ENCODE data around the gene EIF5AL1.

EIF5AL1 gene

DNA sequence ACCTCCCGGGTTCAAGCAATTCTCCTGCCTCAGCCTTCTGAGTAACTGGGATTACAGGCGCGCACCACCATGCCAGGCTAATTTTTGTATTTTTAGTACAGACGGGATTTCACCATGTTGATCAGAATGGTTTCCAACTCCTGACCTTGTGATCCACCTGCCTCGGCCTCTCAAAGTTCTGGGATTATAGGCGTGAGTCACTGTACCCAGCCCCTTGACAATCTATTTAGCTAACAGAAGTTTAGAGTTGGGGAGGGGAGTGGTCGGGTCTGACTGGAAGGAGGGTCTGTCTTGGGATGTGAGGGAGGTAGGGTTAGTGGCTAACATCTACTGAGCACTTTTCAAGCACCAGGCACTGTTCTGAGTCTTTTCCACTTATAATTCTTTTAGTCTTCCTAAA is 39.9 kb upstream of the EIF5AL1 start:
- no peak overlapping the region for H3K27ac ChIP-seq
- TF ChIP-seq, protein P1, sequence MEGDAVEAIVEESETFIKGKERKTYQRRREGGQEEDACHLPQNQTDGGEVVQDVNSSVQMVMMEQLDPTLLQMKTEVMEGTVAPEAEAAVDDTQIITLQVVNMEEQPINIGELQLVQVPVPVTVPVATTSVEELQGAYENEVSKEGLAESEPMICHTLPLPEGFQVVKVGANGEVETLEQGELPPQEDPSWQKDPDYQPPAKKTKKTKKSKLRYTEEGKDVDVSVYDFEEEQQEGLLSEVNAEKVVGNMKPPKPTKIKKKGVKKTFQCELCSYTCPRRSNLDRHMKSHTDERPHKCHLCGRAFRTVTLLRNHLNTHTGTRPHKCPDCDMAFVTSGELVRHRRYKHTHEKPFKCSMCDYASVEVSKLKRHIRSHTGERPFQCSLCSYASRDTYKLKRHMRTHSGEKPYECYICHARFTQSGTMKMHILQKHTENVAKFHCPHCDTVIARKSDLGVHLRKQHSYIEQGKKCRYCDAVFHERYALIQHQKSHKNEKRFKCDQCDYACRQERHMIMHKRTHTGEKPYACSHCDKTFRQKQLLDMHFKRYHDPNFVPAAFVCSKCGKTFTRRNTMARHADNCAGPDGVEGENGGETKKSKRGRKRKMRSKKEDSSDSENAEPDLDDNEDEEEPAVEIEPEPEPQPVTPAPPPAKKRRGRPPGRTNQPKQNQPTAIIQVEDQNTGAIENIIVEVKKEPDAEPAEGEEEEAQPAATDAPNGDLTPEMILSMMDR (conservative IDR thresholded peaks at IDR 0.05), result no peak

DNA sequence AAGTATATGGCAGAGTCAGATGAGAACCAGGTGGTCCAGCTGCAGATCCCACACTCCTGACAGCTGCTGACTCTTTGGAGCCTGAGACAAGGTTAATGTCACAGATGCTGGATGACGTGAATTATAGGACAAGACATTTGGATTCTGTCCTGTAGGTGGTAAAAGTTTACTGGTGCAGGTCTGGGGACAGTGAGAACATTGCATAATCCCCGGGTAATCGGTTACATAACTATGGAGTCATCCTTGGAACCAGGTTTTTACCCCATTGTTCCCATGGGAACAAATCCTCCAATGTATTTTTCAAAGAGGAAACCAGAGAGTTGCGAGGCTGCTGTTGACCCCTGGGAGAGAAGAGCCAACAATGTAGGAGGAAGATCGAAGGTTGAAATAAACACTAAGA is 39.4 kb upstream of the EIF5AL1 start:
- TF ChIP-seq, protein P1 (conservative IDR thresholded peaks at IDR 0.05), result no peak
- no peak overlapping the region for H3K27ac ChIP-seq

DNA sequence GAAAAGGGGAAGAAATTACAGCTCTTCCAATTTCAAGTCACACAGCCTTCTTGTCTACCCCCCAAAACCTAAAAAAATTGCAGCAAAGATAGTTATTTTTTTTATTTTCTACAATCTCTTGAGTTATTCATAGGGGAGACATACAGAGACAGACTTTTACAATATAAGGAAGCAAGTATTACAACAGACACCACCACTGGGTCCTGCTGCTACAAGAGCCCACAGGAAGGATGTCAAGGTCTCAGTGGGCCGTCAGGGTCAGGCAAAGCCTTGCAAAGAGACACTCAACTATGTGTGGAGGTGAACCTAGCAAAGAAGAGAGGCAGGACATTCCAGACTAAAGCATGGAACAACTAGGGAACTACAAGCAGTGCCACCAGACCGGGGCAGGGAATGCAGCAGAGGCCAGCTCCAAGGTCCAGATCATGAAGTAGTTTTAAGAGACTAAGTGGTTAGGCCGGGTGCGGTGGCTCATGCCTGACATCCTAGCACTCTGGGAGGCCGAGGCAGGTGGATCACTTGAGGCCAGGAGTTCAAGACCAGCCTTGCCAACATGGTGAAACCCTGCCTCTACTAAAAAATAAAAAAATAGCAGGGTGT is 38.7 kb upstream of the EIF5AL1 start:
- TF ChIP-seq, protein P1 (conservative IDR thresholded peaks at IDR 0.05), result no peak
- no peak overlapping the region for H3K27ac ChIP-seq

DNA sequence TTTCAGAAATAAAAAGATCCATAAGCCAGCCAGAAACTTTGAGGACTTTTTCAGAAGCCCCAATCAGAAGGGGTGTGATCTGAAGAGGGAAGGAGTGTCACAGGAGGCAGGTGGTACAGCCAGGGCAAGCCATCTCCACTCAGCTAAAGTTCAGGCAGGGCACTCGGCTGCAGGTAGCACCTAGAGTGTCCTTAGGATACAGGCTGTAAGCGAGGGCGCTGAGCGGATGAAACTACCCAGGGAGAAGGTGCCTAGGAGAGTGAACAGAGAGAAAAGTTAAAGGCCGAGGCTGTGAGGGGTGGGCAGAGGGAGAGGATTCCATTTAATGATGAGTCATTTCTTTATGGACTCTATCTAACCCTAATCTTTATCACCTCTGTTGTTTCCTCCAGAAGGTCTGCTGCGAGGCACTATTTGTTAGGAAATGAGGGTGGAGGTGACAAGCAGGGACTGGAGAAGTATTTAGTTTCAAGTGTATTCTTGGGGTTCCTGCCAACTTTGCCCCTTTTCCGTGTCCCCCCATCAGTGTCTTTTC is 37.1 kb upstream of the EIF5AL1 start:
- TF ChIP-seq, protein P1 (conservative IDR thresholded peaks at IDR 0.05), result no peak
- H3K27ac ChIP-seq, result no peak overlapping the region

DNA sequence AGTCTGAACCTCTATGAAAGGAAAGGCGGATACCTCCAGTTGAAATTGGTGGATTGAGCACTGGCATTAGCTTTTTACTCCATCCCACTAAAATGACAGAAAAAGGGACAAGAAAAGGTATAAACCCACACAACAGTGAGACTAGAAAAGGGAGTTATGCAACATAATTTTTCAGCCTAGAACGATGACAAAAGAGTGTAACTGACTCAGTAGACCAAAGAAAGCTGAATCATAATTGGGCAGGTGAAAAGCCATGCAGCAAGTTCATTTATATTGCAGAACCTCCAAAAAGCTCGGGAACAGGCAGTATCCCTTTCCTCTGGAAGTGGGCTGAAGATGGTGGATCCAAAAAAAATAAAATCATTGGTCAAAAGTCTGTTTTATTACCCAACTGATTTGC is 36.5 kb upstream of the EIF5AL1 start:
- no peak overlapping the region for H3K27ac ChIP-seq
- TF ChIP-seq, protein P1 (conservative IDR thresholded peaks at IDR 0.05), result no peak

DNA sequence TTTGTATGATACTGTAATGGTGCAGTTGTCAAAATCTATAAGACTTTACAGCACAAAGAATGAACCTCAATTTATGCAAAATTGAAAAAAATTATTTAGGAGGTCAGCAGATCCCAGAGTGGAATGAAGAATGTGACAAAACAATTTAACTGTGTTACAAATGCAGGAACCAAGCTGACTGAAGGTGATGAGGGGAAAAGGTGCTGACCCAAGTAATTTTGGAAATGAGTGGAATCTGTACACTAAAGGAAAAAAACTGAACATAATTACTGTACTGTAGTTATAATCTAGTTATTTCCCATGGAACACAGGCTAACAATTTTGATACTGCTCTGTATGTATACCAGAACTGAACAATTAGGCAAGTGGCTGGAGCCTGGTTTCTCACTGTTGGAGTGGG is 35.7 kb upstream of the EIF5AL1 start:
- H3K27ac ChIP-seq, result no peak overlapping the region
- TF ChIP-seq, protein P1 (conservative IDR thresholded peaks at IDR 0.05), result no peak

DNA sequence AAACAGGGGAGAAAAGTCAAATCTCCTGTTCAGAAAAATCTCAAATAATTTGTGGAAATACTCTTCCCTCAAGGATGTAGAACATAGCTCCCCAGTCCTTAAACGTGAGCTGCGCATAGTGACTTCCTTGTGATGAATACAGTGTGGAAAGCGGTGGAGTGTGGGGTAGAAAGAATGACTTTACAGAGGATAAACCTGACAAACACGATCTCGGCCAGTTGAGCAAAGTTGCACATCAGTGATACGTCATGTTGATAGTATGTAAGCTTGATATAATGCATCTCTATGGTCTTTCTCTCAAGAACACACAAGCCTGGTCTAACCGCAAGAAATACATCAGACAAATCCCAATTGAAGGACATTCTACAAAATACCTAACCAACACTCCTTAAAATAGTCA is 34.9 kb upstream of the EIF5AL1 start:
- H3K27ac ChIP-seq, result no peak overlapping the region
- TF ChIP-seq, protein P1 (conservative IDR thresholded peaks at IDR 0.05), result no peak

Measured in VCaP (cell line).